NT2/D1 (cell line): ENCODE measurements around the gene ZMAT5.

Experiments
- DNase-seq: peaks from one replicate; pipeline ENCODE4 v3.0.0-alpha.2; 2011; ENCODE audit warnings: low read depth, low spot score
- H3K27me3 ChIP-seq: 2 replicates; pipeline ENCODE4 v1.6.0; 2011; ENCODE audit warnings: mild to moderate bottlenecking; ENCODE audit not compliant: insufficient read length, insufficient read depth
- H3K36me3 ChIP-seq: 2 replicates; pipeline ENCODE4 v1.6.1; 2011; ENCODE audit warnings: mild to moderate bottlenecking, low read length, mixed read lengths; ENCODE audit not compliant: insufficient read depth, insufficient read length
- H3K4me1 ChIP-seq: 2 replicates; pipeline ENCODE4 v1.5.1; 2011; ENCODE audit not compliant: insufficient read depth, insufficient read length
- H3K4me3 ChIP-seq: 2 replicates; pipeline ENCODE4 v1.5.1; 2011; ENCODE audit warnings: low read depth; ENCODE audit not compliant: insufficient read length
- H3K9ac ChIP-seq: 2 replicates; pipeline ENCODE4 v1.6.0; 2011; ENCODE audit warnings: low read depth; ENCODE audit not compliant: insufficient read length
- H3K9me3 ChIP-seq: 2 replicates; pipeline ENCODE4 v1.5.1; 2011; ENCODE audit warnings: mild to moderate bottlenecking, low read length; ENCODE audit not compliant: insufficient read depth
- SUZ12 ChIP-seq: IDR thresholded peaks from 2 replicates; pipeline ENCODE4 v1.6.1; 2011; ENCODE audit not compliant: insufficient read length, insufficient read depth; ENCODE audit errors: extremely low read depth
- YY1 ChIP-seq: IDR thresholded peaks from 2 replicates; pipeline ENCODE4 v1.6.1; 2011; ENCODE audit not compliant: insufficient read length, insufficient read depth
- ZNF274 ChIP-seq: IDR thresholded peaks from 2 replicates; pipeline ENCODE4 v1.6.1; 2011; ENCODE audit warnings: mild to moderate bottlenecking, low read depth, low read length

ZMAT5 gene

GRCh38 chr22:29753808-29754657 lies 12.8 kb downstream of the ZMAT5 start:
- H3K27me3 ChIP-seq: no peaks in the 10 kb centered on the region
- no peak for TF ChIP-seq SUZ12
- no peak for TF ChIP-seq ZNF274
- TF ChIP-seq YY1: no peak
- H3K4me1 ChIP-seq: peaks cover 5% of the 10 kb centered on the region
- DNase-seq: no peak
- H3K9me3 ChIP-seq: no peaks in the 10 kb centered on the region
- H3K36me3 ChIP-seq: no peaks in the 10 kb centered on the region
- H3K9ac ChIP-seq: no peak overlapping the region
- H3K4me3 ChIP-seq: no peak overlapping the region

DNA sequence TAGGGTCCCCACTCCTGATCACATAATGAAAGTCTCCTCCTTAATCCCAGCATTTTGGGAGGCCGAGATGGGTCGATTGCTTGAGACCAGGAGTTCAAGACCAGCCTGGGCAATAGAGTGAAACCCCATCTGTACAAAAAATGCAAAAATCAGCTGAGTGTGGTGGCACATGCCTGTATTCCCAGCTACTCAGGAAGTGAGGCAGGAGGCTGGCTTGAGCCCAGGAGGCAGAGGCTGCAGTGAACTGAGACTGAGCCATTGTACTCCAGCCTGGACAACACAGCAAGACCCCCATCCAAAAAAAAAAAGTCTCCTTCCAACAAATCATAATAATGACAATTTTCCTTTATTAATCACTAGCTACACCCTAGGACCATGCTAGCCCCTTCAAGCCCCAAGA lies 15.1 kb downstream of the ZMAT5 start:
- TF ChIP-seq YY1 (no peak), SUZ12 (no peak), ZNF274 (no peak)
- peaks cover 8% of the 10 kb centered on the region for H3K36me3 ChIP-seq
- H3K9me3 ChIP-seq: no peaks in the 10 kb centered on the region
- DNase-seq: no peak
- no peaks in the 10 kb centered on the region for H3K27me3 ChIP-seq
- H3K9ac ChIP-seq: no peak overlapping the region
- no peak overlapping the region for H3K4me3 ChIP-seq
- peaks cover 2% of the 10 kb centered on the region for H3K4me1 ChIP-seq

DNA sequence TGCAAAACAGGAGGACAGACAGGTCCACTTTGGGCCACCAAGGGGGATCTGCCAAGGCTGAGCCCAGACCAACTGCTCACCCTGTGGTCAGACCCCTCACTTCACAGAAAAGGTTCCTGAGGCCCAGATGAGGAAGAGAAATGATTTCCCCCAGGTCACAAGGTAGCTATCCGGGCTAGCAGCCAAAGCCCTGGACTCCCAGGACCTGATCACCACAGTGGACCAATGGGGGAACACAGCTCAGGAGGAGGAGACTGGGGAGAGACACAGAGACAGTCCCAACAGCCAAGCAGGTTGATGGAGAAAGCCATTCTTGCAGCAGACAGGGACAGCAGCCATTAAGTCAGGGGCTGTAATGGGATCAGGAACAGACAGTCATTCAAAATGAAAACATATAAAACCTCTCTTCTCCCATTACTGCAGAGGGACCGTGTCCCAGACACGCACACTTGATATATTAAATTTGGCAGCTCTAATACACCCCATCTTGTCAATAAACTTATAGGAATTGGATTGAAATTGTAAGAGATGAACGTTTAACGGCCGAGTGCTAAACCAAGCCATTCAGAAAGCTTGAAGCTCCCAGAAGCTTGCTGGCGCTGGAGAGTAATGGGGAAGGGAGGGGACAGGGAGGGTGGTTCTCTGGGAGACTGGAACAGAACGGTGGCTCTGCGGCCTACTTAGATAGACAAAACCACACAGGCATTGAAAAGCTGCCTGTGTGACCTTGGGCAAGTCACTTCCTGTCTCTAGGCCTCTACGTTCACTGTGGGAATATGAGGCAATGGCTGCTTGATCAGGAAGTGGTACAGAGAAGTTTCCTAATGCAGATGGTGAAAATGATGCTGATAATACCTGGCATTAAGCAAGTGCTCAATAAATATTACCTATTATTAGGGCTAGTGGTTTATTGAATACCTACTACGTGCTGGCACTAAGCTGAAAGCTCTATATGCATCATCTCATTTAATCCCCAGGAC lies 16.0 kb downstream of the ZMAT5 start:
- DNase-seq: no peak
- no peak overlapping the region for H3K4me3 ChIP-seq
- H3K9ac ChIP-seq: no peak overlapping the region
- H3K4me1 ChIP-seq: peaks cover 2% of the 10 kb centered on the region
- no peaks in the 10 kb centered on the region for H3K27me3 ChIP-seq
- H3K36me3 ChIP-seq: peaks cover 8% of the 10 kb centered on the region
- no peaks in the 10 kb centered on the region for H3K9me3 ChIP-seq
- TF ChIP-seq YY1 (no peak), SUZ12 (no peak), ZNF274 (no peak)

GRCh38 chr22:29750029-29750428 lies 16.8 kb downstream of the ZMAT5 start:
- H3K9me3 ChIP-seq: no peaks in the 10 kb centered on the region
- no peak for DNase-seq
- peaks cover 11% of the 10 kb centered on the region for H3K36me3 ChIP-seq
- H3K4me3 ChIP-seq: no peak overlapping the region
- no peaks in the 10 kb centered on the region for H3K27me3 ChIP-seq
- H3K4me1 ChIP-seq: peaks cover 2% of the 10 kb centered on the region
- no peak overlapping the region for H3K9ac ChIP-seq
- TF ChIP-seq SUZ12: no peak
- no peak for TF ChIP-seq ZNF274
- TF ChIP-seq YY1: no peak

GRCh38 chr22:29748248-29748893 lies 18.4 kb downstream of the ZMAT5 start:
- Histone ChIP-seq H3K9ac (no peak overlapping the region), H3K4me3 (no peak overlapping the region), H3K9me3 (no peaks in the 10 kb centered on the region), H3K4me1 (peaks cover 2% of the 10 kb centered on the region), H3K36me3 (peaks cover 14% of the 10 kb centered on the region), H3K27me3 (no peaks in the 10 kb centered on the region)
- TF ChIP-seq YY1 (no peak), ZNF274 (no peak), SUZ12 (no peak)
- no peak for DNase-seq

- no peak for TF ChIP-seq YY1
- TF ChIP-seq ZNF274: no peak
- TF ChIP-seq SUZ12: no peak
- no peak for DNase-seq
- no peak overlapping the region for H3K9ac ChIP-seq
- peaks cover 14% of the 10 kb centered on the region for H3K36me3 ChIP-seq
- H3K9me3 ChIP-seq: no peaks in the 10 kb centered on the region
- H3K4me1 ChIP-seq: peaks cover 2% of the 10 kb centered on the region
- H3K27me3 ChIP-seq: no peaks in the 10 kb centered on the region
- no peak overlapping the region for H3K4me3 ChIP-seq
Measured at GRCh38 chr22:29747832-29748231, 19.0 kb downstream of the ZMAT5 start.

DNA sequence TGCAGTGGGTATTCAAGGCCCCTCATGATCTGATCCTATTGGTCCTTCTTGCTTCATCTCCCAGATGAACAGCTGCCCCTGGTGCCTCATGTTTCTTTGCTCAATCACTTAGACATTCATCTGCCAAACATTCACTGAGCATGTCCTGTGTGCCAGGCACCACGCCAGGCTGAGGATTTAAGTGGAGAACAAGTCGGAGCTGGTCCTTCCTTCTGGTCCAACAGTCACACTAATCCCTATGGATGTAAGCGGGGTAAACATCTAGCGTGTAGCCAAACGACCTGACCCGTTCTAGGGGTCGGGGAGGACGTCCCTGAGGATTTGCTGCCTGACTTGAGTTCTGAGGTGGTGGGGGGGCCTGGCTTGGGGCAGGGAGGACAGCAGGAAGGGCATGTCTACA lies 21.9 kb downstream of the ZMAT5 start:
- DNase-seq: no peak
- H3K9me3 ChIP-seq: no peaks in the 10 kb centered on the region

More for the DNA sequence above, 21.9 kb downstream of the ZMAT5 start:
- peaks cover 14% of the 10 kb centered on the region for H3K36me3 ChIP-seq
- H3K4me3 ChIP-seq: no peak overlapping the region
- H3K9ac ChIP-seq: no peak overlapping the region
- peaks cover 2% of the 10 kb centered on the region for H3K4me1 ChIP-seq
- TF ChIP-seq ZNF274 (no peak), SUZ12 (no peak), YY1 (no peak)
- H3K27me3 ChIP-seq: no peaks in the 10 kb centered on the region
